ENCODE results near the gene TMEM190. TPM values are rescaled to one million over a fixed set of nuclear protein-coding genes. Genes with fewer than 3 reads are reported as not detected.

The TMEM190 gene
- total RNA-seq, 1 experiment from 2014 or later: not detected

DNA sequence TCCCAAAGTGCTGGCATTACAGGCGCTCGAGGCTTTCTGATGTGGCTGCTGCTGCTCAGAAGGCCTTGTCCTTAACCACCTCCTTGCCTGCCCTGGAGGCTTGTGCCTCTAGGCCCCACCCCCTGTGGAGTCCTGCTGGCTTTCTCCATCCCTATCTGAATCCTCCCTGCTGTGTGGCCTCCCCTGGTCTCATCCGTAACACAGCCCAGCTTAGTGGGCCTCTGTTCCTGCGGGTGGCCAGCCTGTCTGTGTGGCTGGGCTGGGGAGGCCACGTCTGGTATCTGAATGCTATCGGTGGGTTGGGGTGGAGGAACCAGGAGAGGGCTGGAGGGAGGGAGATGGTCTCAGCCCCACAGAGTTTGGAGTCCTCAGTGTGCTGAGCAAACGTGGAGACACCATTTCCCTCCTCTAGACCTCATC, 13.8 kb downstream of the TMEM190 start:
- TF ChIP-seq EZH2 (IDR thresholded peaks at IDR 0.05; ENCODE audit: borderline replicate concordance, low read depth, low read length, poor library complexity, severe bottlenecking) (no peak), CTCF (conservative IDR thresholded peaks at IDR 0.05; ENCODE audit: low read depth, low read length) (no peak)
- intact Hi-C loops (cut with micrococcal nuclease; ENCODE audit: unreplicated experiment): no loop called here
- DNase-seq (ENCODE audit: low spot score): peak; percentile 49
- peaks cover 38% of the 10 kb centered on the region for H3K36me3 ChIP-seq (ENCODE audit: insufficient read depth, low read length, poor library complexity, severe bottlenecking)
- CTCF ChIA-PET: no interaction called here
- no peaks in the 10 kb centered on the region for H3K27me3 ChIP-seq (replicated peaks; ENCODE audit: insufficient read depth, low read depth, low read length, poor library complexity)
- H3K4me3 ChIP-seq (ENCODE audit: low read depth, low read length, poor library complexity, severe bottlenecking): no peak overlapping the region
- POLR2A ChIA-PET (ENCODE audit: low non-redundant PET): interaction anchor here (0.6 kb wide), 1 partner anchor 17 kb away, joined by 3 read pairs; the partner anchor contains the start of gene UBE2S
- H3K4me1 ChIP-seq (ENCODE audit: insufficient read depth, low read length, poor library complexity, severe bottlenecking): peaks cover 22% of the 10 kb centered on the region
- no peak overlapping the region for H3K27ac ChIP-seq (ENCODE audit: low read depth, low read length, poor library complexity, severe bottlenecking)
- BruUV-seq (replicated peaks): no TSS peak
- no peaks in the 10 kb centered on the region for H3K9me3 ChIP-seq (ENCODE audit: low read depth, low read length, poor library complexity, severe bottlenecking)

GRCh38 chr19:55391191-55391670, 14.6 kb downstream of the TMEM190 start:
- DNase-seq (ENCODE audit: low spot score): no peak
- Histone ChIP-seq H3K27me3 (replicated peaks; ENCODE audit: insufficient read depth, low read depth, low read length, poor library complexity) (no peaks in the 10 kb centered on the region), H3K36me3 (ENCODE audit: insufficient read depth, low read length, poor library complexity, severe bottlenecking) (peaks cover 38% of the 10 kb centered on the region), H3K4me3 (ENCODE audit: low read depth, low read length, poor library complexity, severe bottlenecking) (no peak overlapping the region), H3K4me1 (ENCODE audit: insufficient read depth, low read length, poor library complexity, severe bottlenecking) (peaks cover 22% of the 10 kb centered on the region), H3K27ac (ENCODE audit: low read depth, low read length, poor library complexity, severe bottlenecking) (no peak overlapping the region), H3K9me3 (ENCODE audit: low read depth, low read length, poor library complexity, severe bottlenecking) (no peaks in the 10 kb centered on the region)
- ChIA-PET POLR2A (ENCODE audit: low non-redundant PET) (no interaction called here), CTCF (no interaction called here)
- no TSS peak for BruUV-seq (replicated peaks)
- intact Hi-C loops (cut with micrococcal nuclease; ENCODE audit: unreplicated experiment): no loop called here
- TF ChIP-seq EZH2 (IDR thresholded peaks at IDR 0.05; ENCODE audit: borderline replicate concordance, low read depth, low read length, poor library complexity, severe bottlenecking) (no peak), CTCF (conservative IDR thresholded peaks at IDR 0.05; ENCODE audit: low read depth, low read length) (no peak)

DNA sequence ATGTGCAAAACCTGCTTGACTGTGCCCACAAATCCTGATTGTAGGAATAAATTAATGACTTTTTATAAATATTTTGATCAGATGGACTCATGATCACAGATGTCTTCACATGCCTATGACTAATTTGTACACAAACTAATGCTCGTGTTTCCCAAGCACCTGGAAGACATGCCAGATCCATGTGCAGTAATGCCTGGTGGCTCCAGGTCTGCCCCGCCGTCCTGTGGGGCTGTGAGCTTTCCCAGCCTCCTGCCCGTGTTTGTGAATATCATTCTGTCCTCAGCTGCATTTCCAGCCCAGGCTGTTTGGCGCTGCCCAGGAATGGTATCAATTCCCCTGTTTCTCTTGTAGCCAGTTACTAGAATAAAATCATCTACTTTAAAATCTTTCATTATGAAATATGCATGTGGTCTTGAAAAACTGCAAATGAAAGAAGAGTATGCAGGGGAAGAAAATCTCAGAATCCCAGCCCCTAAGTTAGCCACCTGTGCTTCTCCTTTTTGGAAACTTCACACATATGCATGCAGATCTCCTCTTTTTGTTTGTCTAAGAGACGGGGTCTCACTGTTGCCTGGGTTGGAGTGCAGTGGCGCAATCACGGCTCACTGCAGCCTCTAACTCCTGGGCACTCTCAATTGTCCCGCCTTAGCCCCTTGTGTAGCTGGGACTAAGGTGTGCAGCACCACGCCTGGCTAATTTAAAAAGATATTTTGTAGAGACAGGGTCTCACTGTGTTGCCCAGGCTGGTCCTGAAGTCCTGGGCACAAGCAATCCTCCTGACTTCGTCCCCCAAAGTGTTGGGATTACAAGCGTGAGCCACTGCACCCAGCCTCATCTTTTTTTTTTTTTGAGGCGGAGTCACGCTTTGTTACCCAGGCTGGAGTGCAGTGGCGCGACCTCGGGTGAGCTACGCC, 15.3 kb downstream of the TMEM190 start:
- no TSS peak for BruUV-seq (replicated peaks)
- ChIA-PET CTCF (no interaction called here), POLR2A (ENCODE audit: low non-redundant PET) (no interaction called here)
- peaks cover 31% of the 10 kb centered on the region for H3K36me3 ChIP-seq (ENCODE audit: insufficient read depth, low read length, poor library complexity, severe bottlenecking)
- no peaks in the 10 kb centered on the region for H3K9me3 ChIP-seq (ENCODE audit: low read depth, low read length, poor library complexity, severe bottlenecking)
- DNase-seq (ENCODE audit: low spot score): no peak
- H3K27ac ChIP-seq (ENCODE audit: low read depth, low read length, poor library complexity, severe bottlenecking): no peak overlapping the region
- H3K4me1 ChIP-seq (ENCODE audit: insufficient read depth, low read length, poor library complexity, severe bottlenecking): peaks cover 22% of the 10 kb centered on the region
- TF ChIP-seq CTCF (conservative IDR thresholded peaks at IDR 0.05; ENCODE audit: low read depth, low read length) (no peak), EZH2 (IDR thresholded peaks at IDR 0.05; ENCODE audit: borderline replicate concordance, low read depth, low read length, poor library complexity, severe bottlenecking) (no peak)
- intact Hi-C loops (cut with micrococcal nuclease; ENCODE audit: unreplicated experiment): no loop called here
- no peak overlapping the region for H3K4me3 ChIP-seq (ENCODE audit: low read depth, low read length, poor library complexity, severe bottlenecking)
- H3K27me3 ChIP-seq (replicated peaks; ENCODE audit: insufficient read depth, low read depth, low read length, poor library complexity): no peaks in the 10 kb centered on the region

All from A673 (cell line).